Keratinocyte (primary cell): ENCODE results near the gene FIBIN.

Experiments
- CTCF ChIP-seq, 3 experiments: IDR thresholded peaks in 1 of 3; conservative IDR thresholded peaks in 1 of 3; optimal IDR thresholded peaks in 1 of 3; 2 replicates in 2 of 3; 3 replicates in 1 of 3; pipeline versions ENCODE3 to v1.5.1; 2011; ENCODE audit warnings: low read length in 3 of 3, mild to moderate bottlenecking in 3 of 3, moderate library complexity in 2 of 3, control low read depth in 1 of 3, inconsistent platforms in 1 of 3; ENCODE audit not compliant: insufficient read depth in 2 of 3; ENCODE audit errors: extremely low read depth in 1 of 3
- EZH2 ChIP-seq: IDR thresholded peaks from one replicate; pipeline ENCODE4 v1.6.1; 2012; ENCODE audit warnings: inconsistent platforms, mild to moderate bottlenecking, low read length, moderate library complexity

GRCh38 chr11:26946257-26946716, 47.6 kb upstream of the FIBIN start:
- no peak for TF ChIP-seq CTCF (optimal IDR thresholded peaks at IDR 0.05 in 1 of 3, IDR thresholded peaks at IDR 0.05 in 1 of 3, conservative IDR thresholded peaks at IDR 0.05 in 1 of 3; ENCODE audit: extremely low read depth in 1 of 3, insufficient read depth in 2 of 3, low read length in 3 of 3)
- TF ChIP-seq EZH2 = no peak
